GM12801 (cell line): ENCODE measurements around the gene DLK2.

Source experiments
- TF ChIP-seq, protein P1 (sequence below): IDR thresholded peaks from one replicate; pipeline ENCODE4 v1.5.1; 2011; ENCODE audit warnings: control low read depth; ENCODE audit not compliant: insufficient read length; ENCODE audit errors: extremely low read depth

DLK2 gene

DNA sequence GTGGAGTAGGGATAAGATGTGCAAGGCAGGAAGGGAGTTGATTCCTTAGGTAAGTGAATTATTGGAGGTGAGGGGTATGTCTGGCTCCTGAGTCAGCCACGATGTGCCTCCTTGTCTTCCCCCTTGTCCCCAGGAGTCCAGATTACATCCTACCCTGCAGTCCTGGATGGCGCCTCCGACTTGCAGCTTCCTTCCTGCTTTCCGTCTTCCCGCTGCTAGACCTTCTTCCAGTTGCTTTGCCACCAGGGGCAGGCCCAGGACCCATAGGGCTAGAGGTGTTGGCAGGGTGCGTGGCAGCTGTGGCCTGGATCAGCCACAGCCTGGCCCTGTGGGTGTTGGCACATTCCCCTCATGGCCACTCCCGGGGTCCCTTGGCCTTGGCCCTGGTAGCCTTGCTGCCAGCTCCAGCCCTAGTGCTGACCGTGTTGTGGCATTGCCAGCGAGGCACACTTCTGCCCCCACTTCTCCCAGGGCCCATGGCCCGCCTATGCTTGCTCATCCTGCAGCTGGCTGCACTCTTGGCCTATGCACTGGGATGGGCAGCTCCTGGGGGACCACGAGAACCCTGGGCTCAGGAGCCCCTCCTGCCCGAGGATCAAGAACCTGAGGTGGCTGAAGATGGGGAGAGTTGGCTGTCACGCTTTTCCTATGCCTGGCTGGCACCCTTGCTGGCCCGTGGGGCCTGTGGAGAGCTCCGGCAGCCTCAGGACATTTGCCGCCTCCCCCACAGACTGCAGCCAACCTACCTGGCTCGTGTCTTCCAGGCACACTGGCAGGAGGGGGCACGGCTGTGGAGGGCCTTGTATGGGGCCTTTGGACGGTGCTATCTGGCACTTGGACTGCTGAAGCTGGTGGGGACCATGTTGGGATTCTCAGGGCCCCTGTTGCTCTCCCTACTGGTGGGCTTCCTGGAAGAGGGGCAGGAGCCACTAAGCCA, 23.1 kb downstream of the DLK2 start:
- TF ChIP-seq, protein P1, sequence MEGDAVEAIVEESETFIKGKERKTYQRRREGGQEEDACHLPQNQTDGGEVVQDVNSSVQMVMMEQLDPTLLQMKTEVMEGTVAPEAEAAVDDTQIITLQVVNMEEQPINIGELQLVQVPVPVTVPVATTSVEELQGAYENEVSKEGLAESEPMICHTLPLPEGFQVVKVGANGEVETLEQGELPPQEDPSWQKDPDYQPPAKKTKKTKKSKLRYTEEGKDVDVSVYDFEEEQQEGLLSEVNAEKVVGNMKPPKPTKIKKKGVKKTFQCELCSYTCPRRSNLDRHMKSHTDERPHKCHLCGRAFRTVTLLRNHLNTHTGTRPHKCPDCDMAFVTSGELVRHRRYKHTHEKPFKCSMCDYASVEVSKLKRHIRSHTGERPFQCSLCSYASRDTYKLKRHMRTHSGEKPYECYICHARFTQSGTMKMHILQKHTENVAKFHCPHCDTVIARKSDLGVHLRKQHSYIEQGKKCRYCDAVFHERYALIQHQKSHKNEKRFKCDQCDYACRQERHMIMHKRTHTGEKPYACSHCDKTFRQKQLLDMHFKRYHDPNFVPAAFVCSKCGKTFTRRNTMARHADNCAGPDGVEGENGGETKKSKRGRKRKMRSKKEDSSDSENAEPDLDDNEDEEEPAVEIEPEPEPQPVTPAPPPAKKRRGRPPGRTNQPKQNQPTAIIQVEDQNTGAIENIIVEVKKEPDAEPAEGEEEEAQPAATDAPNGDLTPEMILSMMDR, result no peak

DNA sequence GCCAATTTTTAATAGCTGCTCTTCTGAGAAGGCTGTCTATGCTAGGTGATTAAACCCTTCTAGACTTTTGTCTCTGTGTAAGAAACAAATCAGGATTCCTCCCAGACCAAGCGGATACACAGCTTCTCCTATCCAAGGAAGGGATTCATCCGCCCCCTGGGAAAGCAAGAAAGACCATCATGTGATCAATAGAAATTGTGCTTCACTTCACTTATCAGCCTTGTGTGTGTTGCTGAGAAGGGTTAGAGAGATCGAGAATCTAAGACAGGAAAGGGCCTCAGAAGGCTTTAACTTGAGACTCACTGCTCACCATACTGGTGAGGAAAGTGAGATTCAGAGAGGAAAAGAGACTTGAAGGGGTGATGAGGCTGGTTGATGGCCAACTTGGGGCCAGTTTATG, 26.5 kb downstream of the DLK2 start:
- TF ChIP-seq, protein P1, result no peak

DNA sequence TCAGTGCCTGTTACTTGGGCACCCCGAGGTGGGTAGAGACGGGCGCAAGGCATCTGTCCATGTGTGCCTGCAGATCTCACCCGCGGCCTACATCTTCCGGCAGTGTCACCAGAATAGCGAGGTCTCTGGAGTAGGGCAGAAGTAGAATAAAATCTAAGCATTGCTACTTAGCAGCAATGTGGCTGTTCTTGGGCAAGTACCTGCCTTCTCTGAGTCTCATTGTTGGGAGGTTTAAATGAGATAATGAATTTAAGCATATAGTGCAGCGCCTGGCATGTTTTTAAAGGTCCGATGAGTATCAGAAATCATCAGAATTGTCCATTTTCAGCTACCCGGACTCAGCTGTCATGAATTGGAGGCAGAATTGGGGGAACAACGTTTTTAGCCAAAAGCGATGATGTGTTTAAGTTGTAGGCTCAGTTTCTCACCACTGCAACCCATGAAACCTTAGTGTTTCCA, 27.2 kb downstream of the DLK2 start:
- TF ChIP-seq, protein P1, result no peak

DNA sequence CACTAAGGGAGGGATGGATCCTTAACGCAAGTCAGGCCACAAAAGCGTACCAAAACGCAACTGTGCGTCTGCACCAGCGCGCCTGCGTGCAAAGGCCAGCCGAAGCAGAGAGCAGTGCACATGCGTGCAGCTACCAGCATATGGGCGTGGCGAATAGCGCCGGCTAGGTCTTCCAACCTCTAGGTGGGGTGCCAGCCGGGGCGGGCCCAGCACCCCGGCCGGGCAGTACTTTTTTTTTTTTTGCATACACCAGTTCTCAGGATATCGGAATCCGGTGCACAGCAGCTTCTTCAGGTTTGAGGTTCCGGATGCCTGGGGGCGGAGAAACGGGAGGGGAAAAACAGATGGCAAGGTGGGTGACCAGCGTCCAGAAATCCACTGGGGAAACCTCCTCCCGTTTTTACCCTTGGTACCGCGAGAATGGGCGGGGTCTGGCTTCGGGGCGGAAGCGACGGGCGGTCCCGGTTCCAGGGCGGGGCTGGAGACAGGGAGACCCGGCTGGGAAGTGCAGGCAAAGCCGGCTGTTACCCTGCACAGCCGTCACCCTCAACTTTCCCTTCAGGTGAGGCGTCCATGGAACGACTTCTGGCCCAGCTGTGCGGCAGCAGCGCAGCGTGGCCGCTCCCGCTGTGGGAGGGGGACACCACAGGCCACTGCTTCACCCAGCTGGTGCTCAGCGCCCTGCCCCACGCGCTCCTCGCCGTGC, 27.8 kb downstream of the DLK2 start, which contains the start of gene ABCC10:
Gene ABCC10 (plus strand): TSS at position 136 of the 706 bp plus-strand sequence. CDS start 438 bp downstream, at position 574.
- TF ChIP-seq, protein P1, result no peak

- TF ChIP-seq, protein P1, result no peak
Measured at GRCh38 chr6:43426928-43427405, 28.4 kb downstream of the DLK2 start.

GRCh38 chr6:43421831-43422230, 33.5 kb downstream of the DLK2 start:
- TF ChIP-seq, protein P1, result no peak
